Measurements from ENCODE around the gene P2RX6. TPM values are rescaled to one million over a fixed set of nuclear protein-coding genes. Genes with fewer than 3 reads are reported as not detected.

The P2RX6 gene
- total and polyA plus RNA-seq, 9 of the 15 experiments (the other 6 are each of a cell fraction or from before 2014, with no cell fraction given), result 0.01 to 3.9 (median 1.5) TPM; not detected in 1

- peak in 1 of 2 experiments; percentile 64; a peak in 1 of 4 replicates for TF ChIP-seq ZNF318 (IDR thresholded peaks at IDR 0.05; ENCODE audit: borderline replicate concordance in 1 of 2, low read depth in 1 of 2)
- no peak for TF ChIP-seq SRSF1 (IDR thresholded peaks at IDR 0.05; ENCODE audit: low read depth, low read length)
- TF ChIP-seq GTF2E2 (tag; IDR thresholded peaks at IDR 0.05), result no peak
- TF ChIP-seq ZBTB1 (CRISPR knock-in tag; IDR thresholded peaks at IDR 0.05; ENCODE audit: borderline replicate concordance, low read depth), result 0 out of 2 replicates have a peak, but pooled peaks have one; percentile 21
- no peak for TF ChIP-seq HLTF (IDR thresholded peaks at IDR 0.05)
- TF ChIP-seq ETV5 (CRISPR knock-in tag; IDR thresholded peaks at IDR 0.05; ENCODE audit: low read depth), result no peak
- no peak for TF ChIP-seq SIX5 (IDR thresholded peaks at IDR 0.05; ENCODE audit: borderline replicate concordance in 1 of 2, insufficient read depth in 1 of 2, low read depth in 1 of 2, low read length in 2 of 2)
- no peak for TF ChIP-seq ATF4 (CRISPR knock-in tag; IDR thresholded peaks at IDR 0.05)
- no peak for TF ChIP-seq E2F6 (IDR thresholded peaks at IDR 0.05; ENCODE audit: borderline replicate concordance in 1 of 2, extremely low read depth in 1 of 2, insufficient read depth in 1 of 2, insufficient read length in 1 of 2, low read depth in 1 of 2, low read length in 1 of 2, poor library complexity in 1 of 2, severe bottlenecking in 1 of 2)
- no peak for TF ChIP-seq ZSCAN29 (IDR thresholded peaks at IDR 0.05)
- no peak for TF ChIP-seq ZNF395 (CRISPR knock-in tag; IDR thresholded peaks at IDR 0.05)
- no peak for TF ChIP-seq GABPA (tag; conservative IDR thresholded peaks at IDR 0.05; ENCODE audit: low read depth)
- TF ChIP-seq ILF3 (IDR thresholded peaks at IDR 0.05; ENCODE audit: borderline replicate concordance), result no peak
These were observed 59.2 kb downstream of the P2RX6 start (continued) for GRCh38 chr22:21074102-21074715.

Data from K562 (cell line).